ENCODE data around the gene GABRB1.

DNA sequence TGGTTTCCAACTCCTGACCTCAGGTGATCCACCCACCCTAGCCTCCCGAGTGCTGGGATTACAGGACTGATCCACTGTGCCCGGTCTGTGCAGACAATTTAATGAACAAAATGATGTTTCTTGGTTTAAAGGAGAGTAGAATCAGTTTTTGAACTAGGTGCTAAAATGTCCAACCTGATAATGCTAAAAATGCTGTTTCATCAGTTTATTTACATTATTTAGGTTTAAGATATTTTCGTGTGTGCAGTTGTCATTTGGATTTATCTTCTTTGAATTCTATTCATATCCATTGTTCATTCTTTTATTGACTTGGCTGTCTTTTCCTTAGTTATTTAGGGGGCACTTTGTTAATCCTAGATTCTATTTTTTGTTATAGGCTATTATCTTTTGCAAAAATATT lies 18.0 kb upstream of the GABRB1 start:
- TF ChIP-seq EZH2 (IDR thresholded peaks at IDR 0.05; ENCODE audit: borderline replicate concordance, low read length): no peak
- TF ChIP-seq CTCF (IDR thresholded peaks at IDR 0.05; ENCODE audit: low read length): no peak
